ENCODE measurements around the gene SH3RF3.
"Not testable (repeated sequence)": the region's sequence is repeated elsewhere in the genome, so short reads cannot be mapped to it uniquely, and the experiment has no call there.

SH3RF3 gene

DNA sequence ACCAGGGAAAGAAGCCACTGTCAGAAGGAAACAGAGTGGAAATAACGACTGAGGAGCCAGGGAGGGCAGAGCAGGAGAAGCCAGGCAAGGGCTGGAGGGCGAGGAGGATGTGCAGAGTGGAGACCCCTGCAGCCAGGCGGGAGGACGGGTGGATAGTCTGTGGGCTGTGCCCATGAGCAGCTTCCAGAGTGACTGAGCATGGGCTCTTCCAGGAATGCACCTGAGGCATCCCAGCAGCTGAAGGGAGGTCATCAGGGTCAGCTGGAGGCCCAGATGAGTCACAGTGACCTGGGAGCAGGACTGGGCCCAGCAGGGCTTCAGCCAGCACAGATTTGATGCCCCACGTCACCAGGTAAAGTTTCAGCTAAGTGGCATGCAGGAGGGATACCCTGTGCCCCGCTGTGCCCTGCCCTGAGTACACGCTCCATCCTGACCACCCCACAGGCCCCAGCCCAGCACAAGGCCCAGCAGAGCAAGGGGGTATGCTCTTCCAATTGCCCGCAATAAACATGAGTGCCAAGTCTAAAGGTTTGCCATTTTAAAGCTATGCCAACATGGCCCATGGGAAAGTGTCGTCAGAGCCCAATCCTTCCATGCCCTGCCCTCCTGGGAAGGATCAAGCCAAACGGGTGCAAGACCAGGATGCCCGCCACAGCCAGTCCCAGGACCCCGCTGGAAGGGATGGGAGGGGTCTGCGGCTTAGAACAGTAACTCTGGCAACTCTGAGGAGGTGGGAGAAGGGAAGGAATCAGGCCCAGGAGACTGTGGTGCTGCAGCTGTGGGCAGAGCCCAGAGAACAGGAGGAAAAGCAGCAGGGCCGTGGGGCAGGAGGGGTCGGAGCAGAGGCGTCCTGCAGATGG, 399.1 kb downstream of the SH3RF3 start:
- DNase-seq (ENCODE audit: low read depth), result no peak

DNA sequence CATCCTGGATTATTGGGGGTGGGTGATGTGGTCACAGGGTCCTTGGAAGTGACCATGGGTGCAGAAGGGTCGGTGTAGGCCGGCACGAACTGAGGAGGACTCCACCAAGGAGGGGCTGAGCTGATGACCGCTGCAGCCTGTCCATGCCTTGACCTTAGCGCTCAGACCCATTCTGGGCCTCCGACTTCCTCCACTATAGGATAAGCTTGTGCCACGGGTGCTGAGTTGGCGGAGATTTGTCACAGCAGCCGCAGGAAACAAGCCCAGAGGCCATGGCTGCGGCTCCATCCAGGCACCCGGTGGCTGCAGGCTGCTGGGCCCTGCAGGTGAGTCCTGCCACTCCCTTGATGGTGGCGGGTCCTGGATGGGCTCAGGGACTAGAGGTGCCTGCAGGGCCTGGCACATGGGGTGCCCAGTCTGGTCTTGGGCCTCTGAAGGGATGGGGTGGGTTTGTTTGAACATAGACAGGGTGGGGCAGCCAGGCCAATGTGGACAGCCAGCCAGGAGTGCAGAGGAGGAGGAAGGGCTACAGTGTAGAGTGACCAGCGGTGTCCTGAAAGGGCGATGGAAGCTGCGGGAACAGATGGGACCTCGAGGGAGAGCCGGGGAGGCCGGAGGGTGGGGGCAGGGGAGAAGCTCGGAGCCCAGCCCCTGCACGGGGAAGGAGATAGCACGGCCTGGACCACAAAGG, 400.0 kb downstream of the SH3RF3 start:
- DNase-seq (ENCODE audit: low read depth), result no peak

DNA sequence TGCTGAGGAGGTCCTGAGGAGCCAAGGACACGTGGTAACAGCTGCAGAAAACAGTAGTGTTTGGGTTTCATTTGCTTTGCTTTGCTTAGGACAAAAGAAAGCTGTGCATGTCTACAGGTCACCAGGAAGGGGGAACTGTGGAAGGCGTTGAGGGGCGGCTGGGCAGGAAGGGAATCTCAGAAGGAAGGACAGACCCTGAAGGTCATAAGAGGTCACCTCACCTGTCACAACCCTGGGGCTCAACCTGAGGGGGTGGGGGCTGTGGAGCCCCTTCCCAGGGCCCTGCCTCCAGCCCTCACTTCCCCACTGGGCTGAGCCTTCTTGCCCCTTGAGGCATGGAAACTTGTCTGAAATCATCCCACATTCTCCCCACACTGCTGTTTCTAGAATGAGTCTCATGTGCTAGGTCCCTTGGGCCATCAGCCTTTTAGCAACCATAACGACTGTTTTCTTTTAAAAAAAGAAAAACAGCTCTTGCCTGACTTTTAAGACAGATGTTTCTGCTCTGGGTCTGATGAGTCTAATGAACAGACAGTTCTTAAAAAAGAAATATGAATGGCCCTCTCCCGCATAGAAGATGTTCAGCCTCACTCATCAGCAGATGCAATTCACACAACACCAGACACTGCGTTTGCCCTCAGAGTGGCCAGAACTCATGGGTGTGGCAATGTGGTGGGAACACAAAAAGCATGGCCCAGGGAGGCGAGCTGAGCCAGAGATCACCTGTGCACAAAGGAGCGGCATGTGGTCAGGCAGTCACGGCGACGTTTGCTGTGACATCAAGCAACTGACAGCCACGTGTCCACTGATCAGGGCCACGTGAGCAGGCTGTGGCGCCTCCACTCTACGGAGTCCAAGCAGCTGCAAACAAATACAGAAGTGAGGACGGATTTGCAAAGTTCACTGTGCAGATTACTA, 400.8 kb downstream of the SH3RF3 start:
- no peak for DNase-seq (ENCODE audit: low read depth)

DNA sequence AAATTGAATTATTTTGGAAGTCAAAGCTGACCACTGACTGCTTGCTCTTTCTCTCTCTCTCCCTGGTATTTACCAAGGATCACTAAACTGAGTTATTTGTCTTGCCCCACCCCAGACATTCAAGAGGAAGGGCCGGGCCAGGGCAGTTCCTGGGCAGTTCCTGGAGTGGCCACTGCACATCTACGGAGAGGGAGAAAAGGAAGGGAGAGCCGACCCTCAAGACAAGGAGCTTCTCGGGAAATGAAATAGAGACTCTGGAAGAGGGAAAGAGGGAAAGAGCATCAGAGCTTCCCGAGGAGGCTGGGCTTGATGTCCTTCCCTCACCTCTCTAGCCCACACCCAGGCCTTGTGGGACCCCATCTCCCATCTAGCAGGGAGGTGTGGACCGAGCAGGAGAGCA, 401.7 kb downstream of the SH3RF3 start:
- no peak for DNase-seq (ENCODE audit: low read depth)

DNA sequence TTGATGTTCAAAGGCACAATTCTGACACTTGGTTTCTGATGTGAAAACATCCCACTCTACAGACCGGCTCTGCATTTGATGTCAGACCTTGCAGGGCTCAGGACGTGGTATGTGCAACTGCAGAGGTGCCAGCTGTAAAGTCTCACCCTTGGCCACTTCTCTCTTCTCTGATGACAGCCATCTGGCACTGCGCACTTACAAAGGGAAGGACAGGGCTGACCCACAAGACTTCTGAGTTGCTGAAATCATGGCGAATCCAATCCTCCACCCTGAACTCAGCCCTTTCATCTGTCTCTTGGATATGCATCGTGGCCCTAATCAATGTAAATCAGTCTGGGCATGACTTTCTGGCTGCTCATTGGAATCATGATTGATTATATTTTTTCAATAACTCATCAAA, 402.2 kb downstream of the SH3RF3 start:
- DNase-seq (ENCODE audit: low read depth), result no peak

DNA sequence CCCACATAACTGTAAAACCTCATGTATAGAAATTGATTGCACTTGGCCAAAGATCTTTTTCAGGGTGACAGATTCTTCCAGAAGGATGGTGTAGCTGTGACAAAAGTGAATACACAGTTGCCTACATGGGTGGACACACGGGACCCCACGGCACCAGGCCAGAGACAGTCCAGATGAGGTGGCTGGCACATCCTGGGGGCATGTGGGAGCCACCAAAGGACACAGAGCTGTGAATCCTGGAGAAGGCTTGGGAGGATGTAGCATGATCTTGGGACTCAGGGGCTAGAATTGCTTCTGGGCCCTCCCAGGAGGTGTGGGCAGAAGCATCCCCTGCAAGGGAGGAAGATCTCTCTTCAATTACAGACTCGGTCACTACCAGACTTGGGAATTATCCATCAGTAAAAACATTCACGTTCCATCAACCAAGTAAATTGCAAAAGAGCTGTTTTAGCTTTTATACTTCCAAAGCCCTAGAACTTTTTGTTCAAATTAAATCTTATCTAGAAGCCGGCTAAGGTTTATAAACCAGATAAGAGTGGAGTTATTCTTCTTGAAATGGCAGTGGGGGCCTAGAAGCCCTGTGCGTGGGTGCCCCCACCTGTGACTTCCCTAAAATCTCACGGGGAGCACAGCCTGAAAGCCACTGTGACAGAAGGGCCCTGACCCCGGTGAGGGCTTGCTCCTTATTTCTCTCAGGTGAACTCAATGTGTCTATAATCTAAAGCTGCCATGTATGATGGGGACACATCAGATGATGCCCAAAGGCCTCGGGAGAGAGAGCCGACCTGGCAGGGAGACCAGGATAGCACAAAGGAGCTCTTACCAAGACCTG, 403.1 kb downstream of the SH3RF3 start:
- no peak for DNase-seq (ENCODE audit: low read depth)

DNA sequence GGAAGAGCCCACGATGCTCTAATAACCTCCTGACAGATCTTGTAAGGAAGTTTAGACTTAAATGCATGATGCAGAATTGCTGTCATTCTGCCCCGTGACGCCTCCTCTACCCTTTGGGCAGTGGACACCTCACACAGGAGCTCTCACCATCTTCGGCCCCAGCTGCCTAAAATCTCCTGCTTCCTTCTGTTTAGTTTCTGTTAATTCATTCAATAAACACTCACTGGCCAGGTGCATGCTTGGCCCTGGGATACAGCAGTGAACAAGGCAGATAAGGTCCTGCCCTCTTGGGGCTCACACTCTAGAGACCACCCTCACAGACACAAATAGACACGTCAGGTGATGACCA, 403.7 kb downstream of the SH3RF3 start:
- DNase-seq (ENCODE audit: low read depth), result no peak

DNA sequence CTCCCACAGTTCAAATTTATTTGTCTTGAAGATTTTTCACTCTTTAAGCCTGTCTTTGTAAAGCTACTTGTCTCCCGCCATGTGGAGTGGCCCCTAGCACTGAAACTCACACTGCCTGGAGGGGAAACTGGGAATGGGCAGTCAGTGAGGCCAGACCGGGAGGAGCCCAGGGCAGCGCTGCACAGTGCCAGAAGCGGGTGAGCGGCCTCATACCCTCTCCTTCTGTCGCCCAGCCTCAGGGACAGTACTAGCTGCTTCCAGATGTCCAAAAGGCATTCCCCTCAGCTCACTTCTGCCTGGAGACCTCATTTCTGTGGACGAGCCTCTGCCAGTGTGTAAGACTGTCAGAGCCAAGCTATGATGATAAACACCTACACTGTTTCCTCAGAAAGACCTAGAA, 404.8 kb downstream of the SH3RF3 start:
- DNase-seq (ENCODE audit: low read depth), result no peak

DNA sequence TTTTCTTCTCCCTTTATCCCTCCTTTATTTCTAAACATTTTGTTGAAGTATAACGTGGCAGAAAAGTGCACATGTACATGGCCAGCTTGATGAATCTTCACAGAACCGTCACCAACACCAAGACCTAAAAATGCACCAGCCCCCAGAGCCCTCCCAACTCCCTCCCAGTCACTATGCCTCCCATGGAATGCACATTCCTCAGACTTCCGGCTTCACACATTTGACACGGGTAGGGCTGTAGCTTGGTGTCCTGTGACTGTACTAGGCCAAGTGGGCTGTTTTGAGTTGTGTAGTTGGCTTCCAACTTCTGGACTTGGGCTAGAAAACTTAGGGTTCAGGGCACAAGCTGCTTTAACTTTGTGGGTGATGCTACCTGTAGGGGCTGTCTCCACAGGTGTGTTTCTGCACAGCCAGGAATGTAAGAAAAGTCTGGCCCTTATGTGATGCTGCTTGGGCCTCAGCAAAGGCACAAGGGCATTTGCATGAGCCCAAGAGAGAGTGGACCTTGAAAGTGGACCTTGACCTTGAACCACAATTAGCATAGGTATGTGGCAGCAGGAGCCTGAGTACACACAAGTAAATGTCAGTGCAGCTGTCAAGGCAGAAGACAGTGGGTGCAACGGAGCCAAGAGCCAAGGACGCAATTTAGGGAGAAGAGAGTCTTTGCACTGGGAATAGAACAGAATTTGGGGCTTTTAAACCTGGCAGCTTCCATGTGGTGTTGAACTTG, 406.4 kb downstream of the SH3RF3 start:
- DNase-seq (ENCODE audit: low read depth), result no peak

DNA sequence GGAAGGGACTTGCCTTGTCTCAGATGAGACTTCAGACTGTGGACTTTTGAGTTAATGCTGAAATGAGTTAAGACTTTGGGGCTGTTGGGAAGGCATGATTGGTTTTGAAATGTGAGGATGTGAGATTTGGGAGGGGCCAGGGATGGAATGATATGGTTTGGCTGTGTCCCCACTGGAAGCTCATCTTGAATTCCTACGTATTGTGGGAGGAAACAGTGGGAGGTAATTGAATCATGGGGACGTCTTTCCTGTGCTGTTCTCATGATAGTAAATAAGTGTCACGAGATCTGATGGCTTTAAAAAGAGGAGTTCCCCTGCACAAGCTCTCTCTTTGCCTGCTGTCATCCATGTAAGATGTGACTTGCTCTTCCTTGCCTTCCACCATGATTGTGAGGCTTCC, 407.6 kb downstream of the SH3RF3 start:
- DNase-seq (ENCODE audit: low read depth), result not testable (repeated sequence)

DNA sequence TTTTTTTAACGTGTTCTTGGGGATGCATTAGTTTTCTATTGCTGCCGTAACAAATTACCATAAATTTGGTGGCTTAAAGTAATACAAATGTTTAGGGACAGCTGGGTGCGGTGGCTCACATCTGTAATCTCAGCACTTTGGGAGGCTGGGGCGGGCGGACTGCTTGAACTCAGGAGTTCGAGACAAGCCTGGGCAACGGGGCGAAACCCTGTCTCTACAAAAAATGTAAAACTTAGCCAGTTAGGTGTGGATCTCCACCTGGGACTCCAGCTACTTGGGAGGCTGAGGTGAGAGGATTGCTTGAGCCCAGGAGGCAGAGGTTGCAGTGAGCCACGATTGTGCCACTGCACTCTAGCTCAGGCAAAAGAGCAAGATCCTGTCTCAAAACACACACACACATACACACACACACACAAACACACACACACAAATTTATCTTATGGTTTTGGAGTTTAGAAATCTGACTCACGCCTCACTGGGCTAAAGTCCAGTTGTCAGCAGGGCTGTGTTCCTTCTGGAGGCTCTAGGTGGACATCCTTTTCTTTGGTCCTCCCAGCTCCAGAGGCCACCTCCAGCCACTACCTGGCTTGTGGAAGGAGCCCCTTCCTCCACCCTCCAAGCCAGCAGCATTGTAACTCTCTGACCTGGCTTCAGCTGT, 408.7 kb downstream of the SH3RF3 start:
- no peak for DNase-seq (ENCODE audit: low read depth)

DNA sequence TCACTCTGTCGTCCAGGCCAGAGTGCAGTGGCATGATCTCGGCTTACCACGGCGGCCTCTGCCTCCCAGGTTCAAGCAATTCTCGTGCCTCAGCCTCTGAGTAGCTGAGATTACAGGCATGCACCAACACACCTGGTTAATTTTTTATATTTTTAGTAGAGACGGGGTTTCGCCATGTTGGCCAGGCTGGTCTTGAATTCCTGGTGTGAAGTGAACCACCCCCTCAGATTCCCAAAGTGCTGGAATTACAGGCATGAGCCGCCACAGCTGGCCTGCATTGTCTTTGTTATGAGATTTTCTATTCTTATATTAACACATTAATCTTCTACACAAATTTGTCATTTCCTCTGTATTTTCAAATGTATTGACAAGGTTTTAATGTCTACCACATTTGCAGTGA, 409.5 kb downstream of the SH3RF3 start:
- DNase-seq (ENCODE audit: low read depth), result no peak

DNA sequence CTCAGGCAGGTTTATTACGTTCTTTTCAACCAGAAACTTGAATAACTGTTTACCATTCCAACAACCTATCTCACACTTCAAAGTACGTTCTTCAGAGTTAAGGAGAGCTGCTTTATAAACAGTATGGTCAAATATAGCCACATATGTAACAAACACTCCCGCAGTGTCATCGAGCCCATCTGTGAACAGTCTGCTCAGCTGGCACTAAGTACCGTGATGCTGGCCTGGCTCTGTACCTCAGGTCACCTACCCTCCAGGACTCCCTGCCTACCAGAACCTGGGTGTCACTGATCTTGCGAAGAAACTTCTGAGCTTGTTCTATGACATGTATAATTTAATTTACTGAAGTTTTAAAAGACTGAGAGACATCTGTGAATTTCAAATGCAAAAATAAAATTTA, 413.4 kb downstream of the SH3RF3 start:
- DNase-seq (ENCODE audit: low read depth), result no peak

DNA sequence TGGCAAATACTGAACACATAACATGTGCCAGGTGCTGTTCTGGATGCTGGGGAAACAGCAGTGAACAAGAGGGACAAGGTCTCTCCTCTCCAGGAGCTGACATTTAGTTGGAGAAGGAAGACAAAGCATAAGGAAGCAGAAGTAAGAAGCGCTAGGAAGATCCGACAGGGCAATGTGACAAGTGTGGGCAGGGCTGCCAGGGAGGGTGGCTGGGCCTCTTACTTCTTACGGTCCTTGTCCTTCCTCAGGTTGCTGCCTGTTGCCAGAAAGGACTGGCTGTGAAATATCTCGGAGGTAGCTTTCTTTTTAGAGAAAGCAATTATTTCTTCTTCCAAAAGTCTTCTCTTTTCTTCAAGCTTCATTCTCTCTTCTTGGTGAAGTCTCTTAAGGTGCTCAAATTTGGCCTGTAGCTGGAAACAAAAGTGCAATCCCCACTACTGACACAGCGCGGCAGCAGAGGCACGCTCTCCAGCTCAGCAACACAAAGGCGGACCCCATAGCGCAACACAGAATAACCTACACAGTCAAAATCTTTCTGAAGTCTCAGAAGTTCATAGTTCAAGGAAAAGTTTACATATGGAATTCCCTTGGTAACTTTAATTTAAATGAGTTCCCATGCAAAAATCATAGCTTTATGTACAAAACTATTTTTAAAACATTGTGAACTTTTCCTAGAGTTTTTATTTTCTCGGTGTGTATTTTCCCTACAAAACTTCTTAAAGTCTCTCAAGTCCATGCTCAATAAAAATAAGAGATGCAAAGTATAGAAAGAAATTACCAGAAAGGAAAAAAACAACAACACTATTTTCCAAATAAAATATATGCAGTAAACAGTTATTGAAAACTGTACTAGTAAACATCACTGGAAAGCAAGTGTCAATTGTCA, 417.1 kb downstream of the SH3RF3 start:
- DNase-seq (ENCODE audit: low read depth), result no peak

DNA sequence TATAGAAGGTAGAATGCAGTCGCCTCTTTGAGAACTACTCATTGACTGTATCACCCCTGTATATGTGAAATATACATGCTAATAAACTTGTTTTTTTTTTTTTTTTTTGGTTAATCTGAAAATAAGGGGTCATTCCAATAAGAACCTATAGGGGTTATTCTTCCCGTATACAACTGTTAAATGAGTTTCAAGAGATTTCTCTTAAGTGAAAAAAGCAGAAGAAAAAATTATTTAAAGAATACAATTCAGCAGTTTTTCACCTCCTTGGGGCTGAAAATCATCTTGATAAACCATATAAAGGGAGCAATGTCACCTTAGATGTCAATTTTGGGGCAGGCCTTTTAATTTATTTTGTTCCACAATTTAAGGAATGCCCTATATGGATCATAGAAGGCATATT, 418.3 kb downstream of the SH3RF3 start:
- no peak for DNase-seq (ENCODE audit: low read depth)

DNA sequence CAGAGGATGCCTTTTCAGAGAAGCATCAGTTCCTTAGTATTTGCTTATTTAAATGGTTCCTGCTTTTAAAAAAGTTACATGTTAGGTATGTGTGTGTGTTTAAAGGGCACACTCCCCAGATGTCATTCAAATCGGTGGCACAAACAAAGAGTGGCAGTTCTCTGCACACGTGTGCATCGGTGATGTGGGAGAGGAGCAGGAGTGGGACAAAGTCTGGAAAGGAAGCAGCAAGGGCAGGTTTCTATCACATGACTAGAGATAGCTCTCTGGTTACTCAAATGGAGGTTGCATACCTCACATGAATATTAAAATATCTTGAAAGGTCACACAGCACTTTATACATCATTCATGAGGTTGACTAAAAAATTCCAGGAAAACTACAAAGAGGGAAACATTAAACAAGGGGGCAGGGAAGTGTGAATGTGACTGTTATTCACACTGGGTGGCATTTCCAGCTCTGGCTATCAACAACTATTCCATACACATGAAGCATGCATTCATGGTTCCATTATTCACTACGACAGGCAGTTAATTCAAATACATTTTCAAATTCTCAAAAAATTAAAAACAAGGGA, 420.1 kb downstream of the SH3RF3 start:
- no peak for DNase-seq (ENCODE audit: low read depth)

Measured in T-helper 22 cell (primary cell).